Large intestine (tissue), 3 donors: ENCODE results near the gene TRIO. TPM values are rescaled to one million over a fixed set of nuclear protein-coding genes. Genes with fewer than 3 reads are reported as not detected.

Source experiments
- DNase-seq, 2 donors: peaks; one replicate each; pipeline versions ENCODE4 v3.0.0 to v3.0.0-alpha.2; 2013
- H3K27ac ChIP-seq: one replicate; pipeline ENCODE4 v1.5.1; 2013; ENCODE audit warnings: low read length
- H3K27me3 ChIP-seq: 2 replicates; pipeline ENCODE4 v1.6.1; 2013; ENCODE audit warnings: low read length; ENCODE audit not compliant: control insufficient read depth, insufficient read depth
- H3K36me3 ChIP-seq: 2 replicates; pipeline ENCODE4 v1.6.1; 2013; ENCODE audit warnings: low read length; ENCODE audit not compliant: control insufficient read depth, insufficient read depth
- H3K4me1 ChIP-seq: one replicate; pipeline ENCODE4 v1.6.1; 2013; ENCODE audit warnings: low read length; ENCODE audit not compliant: control insufficient read depth, insufficient read depth
- H3K4me3 ChIP-seq: one replicate; pipeline ENCODE4 v1.5.1; 2013; ENCODE audit warnings: low read length
- H3K9me3 ChIP-seq: one replicate; pipeline ENCODE4 v1.6.1; 2013; ENCODE audit warnings: mild to moderate bottlenecking, low read depth, low read length, moderate library complexity; ENCODE audit not compliant: control insufficient read depth
- WGBS: methylation state at CpG from one replicate; pipeline ENCODE4 v1.1.5; 2013; ENCODE audit warnings: low lambda C conversion rate; ENCODE audit not compliant: insufficient coverage; 5-methylcytosine and 5-hydroxymethylcytosine counted together
- polyA plus RNA-seq: library from polyadenylated mRNA; unstranded; fragments of 120-200 nt; gene quantifications from one replicate; pipeline ENCODE4 v1.2.1, GENCODE V29; 2013

TRIO gene
- polyA plus RNA-seq, 1 donor = 66.6 TPM

DNA sequence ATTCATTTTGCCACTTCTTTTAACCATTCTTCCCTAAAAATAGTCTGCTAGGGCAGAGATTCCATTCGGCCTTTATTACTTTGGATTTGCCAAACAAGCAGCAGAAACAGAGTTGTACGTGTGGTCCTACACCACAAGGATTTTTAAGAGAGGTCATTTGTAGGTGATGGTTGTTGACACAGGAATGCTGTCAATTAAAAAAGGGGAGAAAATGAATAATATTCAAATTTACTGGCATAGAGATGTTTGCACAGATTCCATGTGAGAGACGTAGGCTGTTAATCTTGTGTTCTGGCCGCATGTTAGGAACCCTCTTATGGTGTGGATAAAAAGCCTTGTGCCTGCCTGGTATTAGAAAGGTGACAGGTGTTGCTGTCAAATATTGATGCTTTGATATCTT, 34.9 kb downstream of the TRIO start:
- no peak for DNase-seq
- WGBS = no CpG with 5 or more reads among the region's 4 CpGs
- H3K36me3 ChIP-seq = no peaks in the 10 kb centered on the region
- no peak overlapping the region for H3K27ac ChIP-seq
- no peaks in the 10 kb centered on the region for H3K9me3 ChIP-seq
- H3K4me3 ChIP-seq = no peak overlapping the region
- H3K4me1 ChIP-seq = peaks cover 23% of the 10 kb centered on the region
- no peaks in the 10 kb centered on the region for H3K27me3 ChIP-seq

DNA sequence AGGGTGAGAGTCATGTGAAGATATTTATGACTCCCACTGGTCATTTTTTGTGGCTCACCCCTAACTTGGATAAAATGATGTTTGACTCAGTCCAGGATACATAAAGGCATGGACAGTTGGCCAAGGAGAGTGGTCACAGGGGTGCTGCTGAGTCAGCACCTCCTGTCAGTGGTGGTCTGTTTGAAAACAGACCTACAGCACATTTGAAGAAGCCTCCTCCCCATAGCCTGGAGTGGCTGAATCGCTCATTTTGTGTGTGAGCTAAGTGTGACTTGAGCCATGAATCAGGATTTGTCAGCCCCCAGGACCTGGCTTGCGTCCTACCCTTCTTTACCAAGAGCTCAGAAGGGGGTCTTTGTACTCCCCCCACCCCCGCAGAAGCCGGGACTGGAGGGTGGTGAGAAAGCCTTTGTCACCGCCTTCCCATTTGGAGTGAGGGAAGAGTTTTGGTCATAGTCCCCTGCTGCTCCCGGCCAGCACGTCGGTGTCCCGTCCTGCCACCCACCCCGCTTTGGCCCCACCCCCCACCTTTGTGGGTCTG, 35.6 kb downstream of the TRIO start:
- Histone ChIP-seq H3K36me3 (no peaks in the 10 kb centered on the region), H3K4me3 (no peak overlapping the region), H3K27me3 (no peaks in the 10 kb centered on the region), H3K4me1 (peaks cover 21% of the 10 kb centered on the region), H3K9me3 (no peaks in the 10 kb centered on the region), H3K27ac (no peak overlapping the region)
- no CpG with 5 or more reads among the region's 10 CpGs for WGBS
- DNase-seq = no peak

DNA sequence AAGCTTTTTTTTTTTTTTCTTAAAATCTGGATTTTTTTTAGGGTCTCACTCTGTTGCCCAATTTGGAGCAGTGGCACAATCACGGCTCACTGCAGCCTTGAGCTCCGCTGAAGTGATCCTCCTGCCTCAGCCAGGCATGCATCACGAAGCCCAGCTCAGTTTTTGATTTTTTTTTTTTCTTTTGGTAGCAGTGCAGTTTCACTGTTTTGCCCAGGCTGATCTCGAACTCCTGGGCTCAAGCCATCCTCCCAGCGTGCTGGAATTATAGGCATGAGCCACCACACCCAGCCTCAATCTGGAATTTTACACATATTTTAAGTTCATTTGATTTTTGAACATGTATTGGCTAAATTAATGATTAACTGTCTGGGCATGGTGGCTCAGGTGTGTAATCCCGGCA, 36.3 kb downstream of the TRIO start:
- no CpG with 5 or more reads among the region's 6 CpGs for WGBS
- Histone ChIP-seq H3K27me3 (no peaks in the 10 kb centered on the region), H3K36me3 (no peaks in the 10 kb centered on the region), H3K4me3 (no peak overlapping the region), H3K27ac (no peak overlapping the region), H3K9me3 (no peaks in the 10 kb centered on the region), H3K4me1 (peaks cover 14% of the 10 kb centered on the region)
- DNase-seq = no peak

DNA sequence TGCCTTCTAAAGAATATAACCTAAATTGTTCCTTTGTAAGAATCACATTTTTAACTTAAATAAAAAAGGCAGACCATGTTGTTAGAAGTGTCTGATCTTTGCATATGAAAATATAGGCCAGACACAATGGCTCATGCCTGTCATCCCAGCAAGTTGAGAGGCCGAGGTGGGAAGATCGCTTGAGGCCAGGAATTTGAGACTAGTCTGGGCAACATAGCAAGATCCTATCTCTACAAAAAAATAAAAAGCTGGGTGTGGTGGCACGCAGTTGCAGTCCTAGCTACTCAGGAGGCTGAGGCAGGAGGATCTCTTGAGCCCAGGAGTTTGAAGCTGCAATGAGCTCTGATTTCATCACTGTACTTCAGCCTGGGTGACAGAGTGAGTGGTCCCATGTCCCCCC, 37.3 kb downstream of the TRIO start:
- Histone ChIP-seq H3K27ac (no peak overlapping the region), H3K4me3 (no peak overlapping the region), H3K4me1 (peaks cover 15% of the 10 kb centered on the region), H3K36me3 (no peaks in the 10 kb centered on the region), H3K9me3 (no peaks in the 10 kb centered on the region), H3K27me3 (no peaks in the 10 kb centered on the region)
- no CpG with 5 or more reads among the region's 3 CpGs for WGBS
- DNase-seq = no peak

DNA sequence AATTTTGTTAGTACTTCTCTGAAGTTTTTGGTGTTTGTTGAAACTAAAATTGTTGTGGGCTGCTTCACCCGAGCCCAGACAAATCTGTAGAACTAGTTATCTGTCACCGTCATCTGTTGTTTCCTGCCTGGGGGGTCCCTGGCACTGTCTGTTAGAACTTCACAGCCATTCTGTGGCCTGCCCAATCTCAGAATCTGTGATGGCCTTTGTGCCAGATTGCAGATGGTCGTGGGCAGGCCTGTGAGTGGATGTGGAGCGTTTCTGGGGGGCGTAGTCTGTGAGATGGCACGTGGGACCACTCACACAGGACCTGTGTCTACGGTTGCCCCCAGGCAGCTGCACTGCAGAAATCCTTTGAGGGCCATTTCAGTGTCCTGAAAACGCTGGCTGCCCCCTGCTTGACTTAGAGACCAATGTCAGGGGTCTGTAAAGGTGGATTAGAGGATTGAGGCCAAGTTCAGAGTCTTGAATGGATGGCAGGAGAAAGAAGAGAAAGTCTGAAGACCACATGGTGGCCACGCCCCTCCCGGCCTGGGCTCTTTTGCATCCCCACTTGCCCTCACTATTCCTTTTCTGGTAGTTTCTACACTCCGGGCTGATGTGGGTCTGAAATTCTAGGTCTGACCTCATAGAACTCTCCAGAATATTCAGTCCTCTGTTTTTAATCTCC, 38.3 kb downstream of the TRIO start:
- peaks cover 15% of the 10 kb centered on the region for H3K4me1 ChIP-seq
- H3K36me3 ChIP-seq = no peaks in the 10 kb centered on the region
- no peaks in the 10 kb centered on the region for H3K27me3 ChIP-seq
- no peak overlapping the region for H3K27ac ChIP-seq
- no peak overlapping the region for H3K4me3 ChIP-seq
- no peaks in the 10 kb centered on the region for H3K9me3 ChIP-seq
- DNase-seq = no peak
- no CpG with 5 or more reads among the region's 11 CpGs for WGBS

DNA sequence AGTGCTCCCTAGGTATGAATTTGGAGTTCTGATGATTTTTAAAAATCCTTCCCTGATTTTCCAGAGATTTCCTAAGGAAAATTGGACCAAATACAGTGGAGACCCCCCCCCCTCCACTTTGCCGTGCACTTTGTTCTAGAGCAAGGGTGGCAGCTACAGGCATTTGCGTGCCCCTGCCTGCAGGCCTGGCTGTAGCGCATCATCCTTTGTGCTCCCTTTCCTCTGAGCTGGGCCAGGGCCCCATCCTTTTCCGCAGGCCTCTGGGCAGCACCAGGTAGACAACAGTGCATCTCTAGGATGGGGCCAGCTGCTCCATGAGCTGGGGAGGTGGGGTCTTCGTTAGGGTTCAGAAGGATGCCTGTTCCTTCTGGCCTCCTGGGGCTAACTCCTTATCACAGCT, 39.6 kb downstream of the TRIO start:
- no peak for DNase-seq
- no peaks in the 10 kb centered on the region for H3K36me3 ChIP-seq
- no CpG with 5 or more reads among the region's 5 CpGs for WGBS
- H3K9me3 ChIP-seq = no peaks in the 10 kb centered on the region
- H3K27me3 ChIP-seq = no peaks in the 10 kb centered on the region
- H3K4me1 ChIP-seq = peaks cover 12% of the 10 kb centered on the region
- no peak overlapping the region for H3K27ac ChIP-seq
- no peak overlapping the region for H3K4me3 ChIP-seq

DNA sequence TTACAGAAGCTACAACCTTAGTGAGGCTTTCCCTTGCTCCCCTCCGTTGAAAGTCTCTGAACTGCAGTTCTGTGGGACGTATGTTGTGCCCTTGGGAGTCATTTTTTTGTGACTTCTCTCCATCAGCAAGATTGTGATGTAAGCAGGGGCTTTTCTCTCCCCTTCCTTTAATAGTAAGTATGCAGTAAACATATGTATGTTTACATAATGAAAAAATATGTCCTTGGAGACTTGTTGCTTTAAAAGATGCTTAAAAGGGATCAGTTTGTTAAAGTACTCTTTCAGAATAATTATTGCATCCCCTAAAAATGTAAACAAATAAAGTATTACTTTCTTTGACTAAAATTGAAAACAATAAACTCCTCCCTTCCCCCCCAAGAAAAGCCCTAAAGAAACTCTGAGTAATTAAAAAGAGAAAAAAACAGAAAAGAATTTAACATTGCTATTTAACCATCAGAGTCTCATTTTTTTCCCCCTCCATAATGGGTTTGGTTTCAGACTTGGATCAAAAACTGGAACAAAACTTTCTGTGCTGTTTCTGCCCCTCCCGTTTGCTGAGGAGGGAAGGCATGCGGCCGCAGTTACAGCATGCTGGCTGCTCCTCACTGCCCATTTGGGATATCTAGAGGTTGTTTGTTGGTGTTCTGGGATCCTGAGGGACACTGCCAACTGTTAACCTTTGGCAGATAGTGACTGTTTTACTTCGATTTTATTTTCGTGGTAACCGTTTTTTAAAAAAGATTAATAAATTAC, 40.2 kb downstream of the TRIO start:
- DNase-seq = no peak
- Histone ChIP-seq H3K4me1 (peaks cover 12% of the 10 kb centered on the region), H3K27me3 (no peaks in the 10 kb centered on the region), H3K36me3 (no peaks in the 10 kb centered on the region), H3K27ac (no peak overlapping the region), H3K9me3 (no peaks in the 10 kb centered on the region), H3K4me3 (no peak overlapping the region)
- WGBS = 81% methylated on average over 3 of the region's 8 CpGs

DNA sequence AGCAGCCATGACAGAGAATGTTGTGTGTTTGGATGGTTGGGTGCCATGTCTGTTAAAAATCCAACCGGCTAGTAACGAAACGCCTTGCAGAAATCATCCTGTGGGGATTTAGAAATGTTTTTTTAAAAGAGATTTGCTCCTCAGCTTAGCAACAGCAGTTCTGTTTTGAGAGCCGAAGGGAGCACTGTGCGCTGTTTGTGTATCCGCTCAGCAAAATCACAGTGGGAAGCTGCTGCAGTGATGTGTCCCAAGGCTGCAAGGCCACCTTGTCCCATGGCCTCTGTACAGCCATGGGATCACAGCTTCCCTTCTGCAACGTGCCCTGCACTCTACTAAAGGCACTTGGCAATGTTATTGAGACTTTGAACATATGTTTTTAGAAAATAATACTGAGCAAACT, 40.9 kb downstream of the TRIO start:
- Histone ChIP-seq H3K27ac (no peak overlapping the region), H3K9me3 (no peaks in the 10 kb centered on the region), H3K36me3 (no peaks in the 10 kb centered on the region), H3K27me3 (no peaks in the 10 kb centered on the region), H3K4me3 (no peak overlapping the region), H3K4me1 (peaks cover 12% of the 10 kb centered on the region)
- DNase-seq = no peak
- no CpG with 5 or more reads among the region's 7 CpGs for WGBS

DNA sequence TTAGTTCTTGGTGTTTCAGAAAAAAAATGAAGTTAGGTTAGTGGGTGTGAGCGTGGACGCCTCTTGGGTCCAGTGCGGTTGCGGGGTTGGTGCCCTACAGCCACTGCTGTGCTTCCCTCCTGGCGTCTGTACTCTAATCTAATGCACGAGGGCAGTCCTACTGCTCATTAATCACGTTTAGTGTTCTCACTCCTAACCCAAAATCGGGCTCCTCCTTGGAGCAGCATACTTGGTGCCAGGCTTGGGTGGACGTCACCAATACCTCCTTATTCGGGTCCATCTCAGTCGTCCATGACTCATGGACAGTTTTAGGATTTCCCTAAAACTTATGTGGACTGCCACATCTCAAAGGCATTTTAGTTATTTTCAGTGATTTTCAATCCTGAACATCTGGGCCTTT, 41.6 kb downstream of the TRIO start:
- no peak for DNase-seq
- H3K36me3 ChIP-seq = no peaks in the 10 kb centered on the region
- no peaks in the 10 kb centered on the region for H3K27me3 ChIP-seq
- no CpG with 5 or more reads among the region's 11 CpGs for WGBS
- no peak overlapping the region for H3K27ac ChIP-seq
- peaks cover 8% of the 10 kb centered on the region for H3K4me1 ChIP-seq
- H3K9me3 ChIP-seq = no peaks in the 10 kb centered on the region
- no peak overlapping the region for H3K4me3 ChIP-seq

DNA sequence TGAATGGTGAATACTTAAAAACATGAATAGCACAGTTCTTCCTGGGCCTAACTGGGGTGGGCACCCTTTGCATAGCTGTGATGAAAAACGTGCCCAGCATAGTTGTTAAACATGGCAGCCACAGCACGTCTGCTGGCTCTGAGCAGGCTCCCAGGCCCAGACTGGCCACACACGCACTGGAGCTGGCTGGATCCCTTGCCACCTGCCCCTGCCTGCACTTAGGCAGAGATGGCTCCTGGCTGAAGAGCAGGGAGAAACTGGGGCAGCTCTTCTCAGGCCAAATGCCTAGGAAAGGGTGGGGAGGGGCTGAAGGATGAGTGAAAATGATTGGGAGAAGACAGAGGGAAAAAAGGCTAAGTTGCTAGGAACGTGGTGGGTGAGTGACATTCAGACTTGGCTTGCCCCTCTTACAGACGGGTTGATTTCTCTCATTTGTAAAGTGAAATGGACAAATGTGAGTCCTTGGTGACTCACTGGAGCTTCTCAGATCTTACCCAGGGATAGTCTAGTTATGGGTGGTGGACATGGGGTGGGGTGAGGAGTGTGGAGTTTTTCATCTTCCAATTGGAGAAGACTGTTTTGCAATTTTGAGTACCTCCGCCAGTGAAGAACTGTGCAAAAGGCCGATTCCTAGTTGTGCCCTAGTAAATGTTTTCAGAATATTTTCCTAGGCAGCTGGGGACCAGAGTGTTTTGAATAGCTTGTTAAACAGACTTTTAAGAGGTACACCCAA, 42.4 kb downstream of the TRIO start:
- Histone ChIP-seq H3K4me3 (no peak overlapping the region), H3K9me3 (no peaks in the 10 kb centered on the region), H3K27ac (no peak overlapping the region), H3K36me3 (no peaks in the 10 kb centered on the region), H3K27me3 (no peaks in the 10 kb centered on the region), H3K4me1 (peaks cover 7% of the 10 kb centered on the region)
- DNase-seq = no peak
- 80% methylated on average over 1 of the region's 7 CpGs for WGBS
